Tibial nerve (tissue), 4 donors: ENCODE measurements around the gene PPP1R2. TPM values are rescaled to one million over a fixed set of nuclear protein-coding genes. Genes with fewer than 3 reads are reported as not detected.
A peak's percentile ranks its signal among the peaks of the same experiment; 100 is the strongest.

Source experiments
- DNase-seq, 2 donors: peaks; one replicate each; pipeline ENCODE4 v3.0.0-alpha.2; 2019; ENCODE audit warnings: low spot score in 2 of 2
- H3K27ac ChIP-seq, 4 donors: fragments of 200-600 bp; sonication (generic) in 3 of 4; one replicate each; pipeline ENCODE4 v1.5.1; 2017 to 2019; ENCODE audit warnings: mild to moderate bottlenecking in 1 of 4
- H3K27me3 ChIP-seq, 2 donors: fragments of 200-600 bp; sonication (generic) in 1 of 2; one replicate each; pipeline versions ENCODE4 v1.5.1 to v1.6.0; 2017 to 2019
- H3K36me3 ChIP-seq, 3 donors: fragments of 200-600 bp; sonication (generic); one replicate each; pipeline ENCODE4 v1.5.1; 2018 to 2019
- H3K4me1 ChIP-seq, 4 donors: fragments of 200-600 bp; sonication (generic) in 3 of 4; one replicate each; pipeline ENCODE4 v1.5.1; 2017 to 2019
- H3K4me3 ChIP-seq, 4 donors: fragments of 200-600 bp; sonication (generic) in 3 of 4; one replicate each; pipeline ENCODE4 v1.5.1; 2017 to 2019; ENCODE audit warnings: mild to moderate bottlenecking in 1 of 4, moderate library complexity in 1 of 4
- H3K9me3 ChIP-seq, 4 donors: fragments of 200-600 bp; sonication (generic) in 3 of 4; one replicate each; pipeline ENCODE4 v1.5.1; 2017 to 2019
- EP300 ChIP-seq, 2 donors: sonication (generic); formaldehyde crosslinking; IDR thresholded peaks; one replicate each; pipeline ENCODE4 v1.6.1; 2017; ENCODE audit warnings: antibody characterized with exemption in 2 of 2, mild to moderate bottlenecking in 1 of 2
- POLR2A ChIP-seq, 2 donors: fragments of 450-650 bp; IDR thresholded peaks; one replicate each; pipeline ENCODE4 v1.6.1; 2017; ENCODE audit warnings: antibody characterized with exemption in 2 of 2, mild to moderate bottlenecking in 2 of 2, moderate library complexity in 2 of 2
- WGBS, 2 donors: methylation state at CpG; one replicate each; pipeline ENCODE4 v1.1.5; 2018; 5-methylcytosine and 5-hydroxymethylcytosine counted together
- total RNA-seq, 4 donors: library from RNA; depleted of rRNA; stranded (reverse); fragments of >200 nt; gene quantifications; one replicate each; pipeline ENCODE4 v1.1.0, GENCODE V29; 2016
- TF ChIP-seq, protein P1 (sequence below), 5 experiments: fragments of 200-600 bp in 3 of 5; fragments of 450-650 bp in 2 of 5; sonication (generic) in 3 of 5; IDR thresholded peaks; one replicate each; pipeline ENCODE4 v1.5.1; 2016 to 2019; ENCODE audit warnings: antibody characterized with exemption in 5 of 5, mild to moderate bottlenecking in 3 of 5, moderate library complexity in 2 of 5

Gene PPP1R2
- total RNA-seq, 4 donors from 2014 or later = 66.6 to 98.1 (median 87.4) TPM

DNA sequence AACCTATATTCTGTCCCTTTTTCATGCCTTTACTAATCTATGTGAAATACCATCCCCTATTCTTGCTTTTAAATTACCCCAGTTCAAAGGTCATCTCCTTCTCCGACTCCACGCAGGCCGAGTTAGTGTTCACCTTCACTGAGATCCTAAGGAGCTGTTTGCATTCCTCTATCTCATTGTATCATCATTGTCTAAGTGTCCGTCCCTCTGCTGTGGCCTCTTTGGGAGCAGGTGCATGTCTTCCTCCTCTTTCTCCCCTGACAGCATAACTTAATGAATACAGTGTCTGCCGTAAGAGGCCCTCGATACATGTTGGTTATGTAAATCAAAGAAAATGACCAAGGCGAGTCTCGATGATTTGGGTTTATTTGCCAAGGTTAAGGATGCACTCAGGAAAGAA, 4.9 kb upstream of the PPP1R2 start:
- no peak for DNase-seq
- peaks cover 0 to 49% (median 17%) of the 10 kb centered on the region in 4 donors for H3K4me1 ChIP-seq
- no peak overlapping the region for H3K27ac ChIP-seq
- 75 to 77% methylated on average over 8 of the region's 8 CpGs for WGBS, 2 donors
- H3K9me3 ChIP-seq = no peaks in the 10 kb centered on the region
- no peaks in the 10 kb centered on the region for H3K36me3 ChIP-seq
- no peaks in the 10 kb centered on the region for H3K27me3 ChIP-seq
- no peak overlapping the region for H3K4me3 ChIP-seq
- TF ChIP-seq EP300 (IDR thresholded peaks at IDR 0.05) (no peak), POLR2A (IDR thresholded peaks at IDR 0.05) (no peak)
- TF ChIP-seq, protein P1, sequence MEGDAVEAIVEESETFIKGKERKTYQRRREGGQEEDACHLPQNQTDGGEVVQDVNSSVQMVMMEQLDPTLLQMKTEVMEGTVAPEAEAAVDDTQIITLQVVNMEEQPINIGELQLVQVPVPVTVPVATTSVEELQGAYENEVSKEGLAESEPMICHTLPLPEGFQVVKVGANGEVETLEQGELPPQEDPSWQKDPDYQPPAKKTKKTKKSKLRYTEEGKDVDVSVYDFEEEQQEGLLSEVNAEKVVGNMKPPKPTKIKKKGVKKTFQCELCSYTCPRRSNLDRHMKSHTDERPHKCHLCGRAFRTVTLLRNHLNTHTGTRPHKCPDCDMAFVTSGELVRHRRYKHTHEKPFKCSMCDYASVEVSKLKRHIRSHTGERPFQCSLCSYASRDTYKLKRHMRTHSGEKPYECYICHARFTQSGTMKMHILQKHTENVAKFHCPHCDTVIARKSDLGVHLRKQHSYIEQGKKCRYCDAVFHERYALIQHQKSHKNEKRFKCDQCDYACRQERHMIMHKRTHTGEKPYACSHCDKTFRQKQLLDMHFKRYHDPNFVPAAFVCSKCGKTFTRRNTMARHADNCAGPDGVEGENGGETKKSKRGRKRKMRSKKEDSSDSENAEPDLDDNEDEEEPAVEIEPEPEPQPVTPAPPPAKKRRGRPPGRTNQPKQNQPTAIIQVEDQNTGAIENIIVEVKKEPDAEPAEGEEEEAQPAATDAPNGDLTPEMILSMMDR (IDR thresholded peaks at IDR 0.05) = no peak

DNA sequence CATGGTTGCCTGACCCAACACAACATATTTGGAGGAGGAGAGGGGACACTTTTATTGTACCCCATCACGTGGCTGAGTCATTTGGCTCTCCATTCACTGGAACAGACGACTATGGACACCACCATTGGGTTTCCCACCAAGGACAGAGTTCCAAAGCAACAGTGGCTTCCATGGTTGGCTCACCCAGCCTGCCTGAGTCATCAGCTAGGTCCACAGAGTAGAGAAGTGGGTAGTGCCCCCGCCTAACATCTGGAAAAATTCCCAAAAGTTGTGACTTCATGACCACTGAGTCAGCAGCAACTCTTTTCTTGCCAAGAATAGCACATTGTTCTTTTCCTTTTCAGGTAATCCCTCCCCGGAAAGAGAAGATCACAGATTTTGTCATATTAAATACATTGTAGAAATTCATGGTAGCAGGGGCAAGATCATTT, 3.0 kb upstream of the PPP1R2 start:
- Histone ChIP-seq H3K27me3 (no peaks in the 10 kb centered on the region), H3K36me3 (no peaks in the 10 kb centered on the region), H3K4me3 (no peak overlapping the region), H3K4me1 (peaks cover 0 to 52% (median 23%) of the 10 kb centered on the region in 4 donors), H3K27ac (peak overlapping the region in 3 of 4 donors; percentile 43 to 64 (median 60)), H3K9me3 (no peaks in the 10 kb centered on the region)
- peak in 1 of 2 donors; percentile 33 for DNase-seq
- WGBS, 2 donors = 24 to 25% methylated on average over 4 of the region's 4 CpGs
- TF ChIP-seq, protein P1 (IDR thresholded peaks at IDR 0.05) = no peak
- TF ChIP-seq EP300 (IDR thresholded peaks at IDR 0.05) = peak in 1 of 2 donors; percentile 34
- TF ChIP-seq POLR2A (IDR thresholded peaks at IDR 0.05) = no peak

DNA sequence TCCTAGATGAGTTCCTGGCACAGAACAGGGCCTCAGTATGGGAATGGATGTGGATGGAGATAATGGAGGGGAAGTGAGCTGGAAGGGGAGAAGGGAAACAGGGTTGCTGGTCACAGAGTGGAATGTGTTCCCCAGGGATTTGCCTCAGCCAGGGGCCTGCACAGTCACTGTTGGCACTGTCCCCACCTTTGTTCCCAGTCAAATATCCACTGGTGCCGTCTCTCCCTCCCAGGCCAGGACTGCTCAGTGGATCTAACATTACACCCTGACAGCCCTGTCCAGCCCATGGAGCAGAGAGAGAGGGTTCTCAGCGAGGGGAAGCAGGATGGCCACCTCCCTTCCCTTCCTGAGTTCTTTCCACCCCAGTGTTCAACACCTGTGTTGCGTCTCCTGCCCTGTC, 1.5 kb upstream of the PPP1R2 start:
- peaks cover 0 to 56% (median 23%) of the 10 kb centered on the region in 4 donors for H3K4me1 ChIP-seq
- no peaks in the 10 kb centered on the region for H3K9me3 ChIP-seq
- H3K4me3 ChIP-seq = no peak overlapping the region
- no peaks in the 10 kb centered on the region for H3K36me3 ChIP-seq
- H3K27me3 ChIP-seq = no peaks in the 10 kb centered on the region
- no peak for TF ChIP-seq POLR2A (IDR thresholded peaks at IDR 0.05)
- TF ChIP-seq, protein P1 (IDR thresholded peaks at IDR 0.05) = no peak
- peak in 1 of 2 donors; percentile 11 for DNase-seq
- 56 to 100% methylated on average over 1 to 3 of the region's 3 CpGs for WGBS, 2 donors
- H3K27ac ChIP-seq = peak overlapping the region in 2 of 4 donors; percentile 32 to 91

DNA sequence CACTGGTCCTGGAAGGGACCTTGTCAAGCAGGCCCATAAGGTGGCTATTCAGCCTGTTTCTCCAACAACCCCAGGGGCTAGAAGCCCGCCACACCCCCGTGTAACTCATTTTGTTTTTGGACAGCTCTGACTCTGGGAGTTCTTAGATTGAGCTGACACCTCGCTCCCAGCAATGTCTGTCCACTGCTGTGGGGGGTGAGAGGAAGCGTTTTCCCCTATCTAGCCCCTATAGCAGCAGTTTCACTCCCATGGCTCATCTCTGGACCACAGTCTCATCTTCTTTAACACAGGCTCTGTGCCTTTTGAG, 1.1 kb upstream of the PPP1R2 start:
- peaks cover 0 to 61% (median 23%) of the 10 kb centered on the region in 4 donors for H3K4me1 ChIP-seq
- TF ChIP-seq EP300 (IDR thresholded peaks at IDR 0.05) = no peak
- TF ChIP-seq, protein P1 (IDR thresholded peaks at IDR 0.05) = no peak
- no peak for TF ChIP-seq POLR2A (IDR thresholded peaks at IDR 0.05)
- no peak overlapping the region for H3K4me3 ChIP-seq
- WGBS, 2 donors = 71 to 79% methylated on average over 4 of the region's 4 CpGs
- DNase-seq = no peak
- H3K27ac ChIP-seq = peak overlapping the region in 2 of 4 donors; percentile 32 to 91
- H3K9me3 ChIP-seq = no peaks in the 10 kb centered on the region
- H3K36me3 ChIP-seq = no peaks in the 10 kb centered on the region
- H3K27me3 ChIP-seq = no peaks in the 10 kb centered on the region

DNA sequence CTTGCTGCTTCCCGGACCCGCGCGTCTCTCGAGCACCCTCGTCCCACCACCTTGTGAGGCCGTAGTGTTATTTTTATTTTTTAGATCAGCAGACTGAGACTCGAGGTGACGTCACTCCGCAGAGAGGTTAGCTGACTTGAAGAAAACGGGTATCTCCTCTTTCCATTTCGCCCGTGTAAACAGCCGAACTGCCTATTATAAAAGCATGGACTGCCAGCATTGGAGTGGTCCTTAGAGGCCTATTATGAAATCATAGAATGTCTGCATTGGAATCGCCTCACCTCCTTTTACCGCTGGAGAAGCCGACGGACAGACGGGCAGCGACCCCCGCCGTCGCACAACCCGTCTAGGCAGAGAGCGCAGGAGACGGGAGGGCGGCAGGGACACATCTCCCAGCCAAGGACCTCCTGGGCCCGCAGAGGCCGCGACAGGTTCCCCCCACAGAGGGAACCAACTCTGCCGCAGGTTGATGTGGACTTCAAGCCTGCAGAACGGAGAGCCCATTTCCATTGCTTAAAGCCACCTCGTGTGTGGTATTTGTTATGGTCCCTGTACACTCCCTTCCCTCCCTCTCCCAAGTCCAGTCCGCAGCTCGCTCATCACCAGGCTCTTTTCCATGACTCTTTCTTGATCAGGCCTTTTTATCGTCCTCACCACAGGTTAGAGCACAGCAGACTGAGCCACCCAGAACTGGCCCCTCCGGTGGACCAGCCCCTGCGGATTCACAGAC, 540 bp upstream of the PPP1R2 start:
- no peak for DNase-seq
- Histone ChIP-seq H3K4me3 (peak overlapping the region; percentile 56 to 95 (median 82)), H3K27ac (peak overlapping the region; percentile 33 to 94 (median 90)), H3K9me3 (no peaks in the 10 kb centered on the region), H3K4me1 (peaks cover 0 to 62% (median 23%) of the 10 kb centered on the region in 4 donors), H3K36me3 (no peaks in the 10 kb centered on the region), H3K27me3 (no peaks in the 10 kb centered on the region)
- TF ChIP-seq EP300 (IDR thresholded peaks at IDR 0.05) = no peak
- TF ChIP-seq, protein P1 (IDR thresholded peaks at IDR 0.05) = no peak
- TF ChIP-seq POLR2A (IDR thresholded peaks at IDR 0.05) = no peak
- 13 to 16% methylated on average over 37 to 38 of the region's 38 CpGs for WGBS, 2 donors
